ENCODE measurements around the gene TTF2. TPM values are rescaled to one million over a fixed set of nuclear protein-coding genes. Genes with fewer than 3 reads are reported as not detected.
"Not testable (repeated sequence)": the region's sequence is repeated elsewhere in the genome, so short reads cannot be mapped to it uniquely, and the experiment has no call there.

The TTF2 gene
- total RNA-seq, 6 experiments from 2014 or later, result 2.3 to 6.0 (median 4.3) TPM

DNA sequence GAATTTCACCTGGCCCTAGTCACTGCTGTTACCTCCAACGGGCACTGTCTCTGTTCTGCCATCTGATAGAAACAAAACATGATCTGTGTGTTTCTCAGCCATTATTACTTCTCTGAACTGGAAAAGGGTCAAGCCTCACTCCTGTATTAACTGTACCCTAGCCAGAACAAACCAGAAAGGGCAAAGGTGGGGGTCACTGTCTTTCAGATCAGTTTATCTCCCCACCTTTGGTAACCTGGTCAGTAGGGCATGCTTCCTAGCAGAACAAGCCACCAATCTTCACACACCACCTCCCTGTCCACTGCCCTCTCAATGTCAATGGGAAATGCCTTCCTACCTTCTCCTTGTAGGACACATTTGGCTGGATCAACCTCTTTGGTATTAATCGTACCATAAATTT lies 57.6 kb downstream of the TTF2 start:
- peak in 1 of 3 donors; percentile 58 for DNase-seq
- no peaks in the 10 kb centered on the region for H3K9me3 ChIP-seq
- no peak overlapping the region for H3K4me3 ChIP-seq
- ATAC-seq, result peak; percentile 2 to 47 (median 24)
- no peaks in the 10 kb centered on the region for H3K27me3 ChIP-seq
- H3K4me1 ChIP-seq, result peaks cover 0 to 13% (median 7%) of the 10 kb centered on the region in 4 donors
- WGBS (ENCODE audit: insufficient coverage, low coverage, low lambda C conversion rate, missing lambda C conversion rate), result 54% methylated on average over 2 of the region's 2 CpGs
- H3K36me3 ChIP-seq, result no peaks in the 10 kb centered on the region
- peak overlapping the region in 1 of 3 donors; percentile 22 for H3K27ac ChIP-seq
- no peak for TF ChIP-seq POLR2A (IDR thresholded peaks at IDR 0.05)
- TF ChIP-seq, protein P1, sequence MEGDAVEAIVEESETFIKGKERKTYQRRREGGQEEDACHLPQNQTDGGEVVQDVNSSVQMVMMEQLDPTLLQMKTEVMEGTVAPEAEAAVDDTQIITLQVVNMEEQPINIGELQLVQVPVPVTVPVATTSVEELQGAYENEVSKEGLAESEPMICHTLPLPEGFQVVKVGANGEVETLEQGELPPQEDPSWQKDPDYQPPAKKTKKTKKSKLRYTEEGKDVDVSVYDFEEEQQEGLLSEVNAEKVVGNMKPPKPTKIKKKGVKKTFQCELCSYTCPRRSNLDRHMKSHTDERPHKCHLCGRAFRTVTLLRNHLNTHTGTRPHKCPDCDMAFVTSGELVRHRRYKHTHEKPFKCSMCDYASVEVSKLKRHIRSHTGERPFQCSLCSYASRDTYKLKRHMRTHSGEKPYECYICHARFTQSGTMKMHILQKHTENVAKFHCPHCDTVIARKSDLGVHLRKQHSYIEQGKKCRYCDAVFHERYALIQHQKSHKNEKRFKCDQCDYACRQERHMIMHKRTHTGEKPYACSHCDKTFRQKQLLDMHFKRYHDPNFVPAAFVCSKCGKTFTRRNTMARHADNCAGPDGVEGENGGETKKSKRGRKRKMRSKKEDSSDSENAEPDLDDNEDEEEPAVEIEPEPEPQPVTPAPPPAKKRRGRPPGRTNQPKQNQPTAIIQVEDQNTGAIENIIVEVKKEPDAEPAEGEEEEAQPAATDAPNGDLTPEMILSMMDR (IDR thresholded peaks at IDR 0.05), result no peak
- intact Hi-C loops (cut with DNase I), result no loop called here

DNA sequence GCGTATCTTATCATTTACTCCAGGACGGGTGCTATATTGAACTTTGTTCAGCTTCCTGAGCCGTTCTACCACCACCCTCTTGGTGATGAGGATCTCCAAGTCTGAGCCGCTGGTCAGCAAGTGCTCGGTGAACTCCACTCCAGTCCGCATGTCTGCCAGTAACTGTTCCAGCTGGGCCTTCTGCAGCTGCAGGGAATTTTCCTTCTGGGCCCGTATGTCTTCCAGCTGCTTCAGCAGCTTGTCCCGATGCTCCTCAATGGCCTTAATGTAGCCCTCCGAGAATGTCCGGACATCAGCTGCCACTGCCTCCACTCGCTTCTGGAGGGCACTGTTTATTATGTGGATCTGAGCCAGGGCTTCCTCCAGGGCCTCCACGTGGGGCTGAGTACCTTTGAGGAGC lies 58.0 kb downstream of the TTF2 start:
- no peaks in the 10 kb centered on the region for H3K27me3 ChIP-seq
- H3K36me3 ChIP-seq, result no peaks in the 10 kb centered on the region
- WGBS (ENCODE audit: insufficient coverage, low coverage, low lambda C conversion rate, missing lambda C conversion rate), result 67% methylated on average over 8 of the region's 12 CpGs
- TF ChIP-seq POLR2A (IDR thresholded peaks at IDR 0.05), result no peak
- TF ChIP-seq, protein P1 (IDR thresholded peaks at IDR 0.05), result no peak
- H3K4me3 ChIP-seq, result no peak overlapping the region
- intact Hi-C loops (cut with DNase I), result no loop called here
- peak overlapping the region in 1 of 3 donors; percentile 7 for H3K27ac ChIP-seq
- no peaks in the 10 kb centered on the region for H3K9me3 ChIP-seq
- ATAC-seq, result no peak
- DNase-seq, result no peak
- H3K4me1 ChIP-seq, result peaks cover 0 to 13% (median 7%) of the 10 kb centered on the region in 4 donors

DNA sequence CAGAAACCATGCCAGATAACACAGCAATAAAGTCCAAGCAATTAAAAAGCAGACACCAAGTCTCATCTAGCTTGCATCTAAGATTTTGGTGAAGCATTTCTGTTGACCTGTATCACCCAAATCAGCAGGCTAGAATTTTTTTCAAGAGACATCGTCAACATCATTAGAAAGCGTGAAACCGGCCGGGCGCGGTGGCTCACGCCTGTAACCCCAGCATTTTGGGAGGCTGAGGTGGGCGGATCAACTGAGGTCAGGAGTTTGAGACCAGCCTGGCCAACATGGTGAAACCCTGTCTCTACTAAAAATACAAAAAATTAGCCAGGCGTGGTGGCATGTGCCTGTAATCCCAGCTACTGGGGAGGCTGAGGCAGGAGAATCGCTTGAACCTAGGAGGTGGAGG lies 59.0 kb downstream of the TTF2 start:
- 99% methylated on average over 10 of the region's 10 CpGs for WGBS (ENCODE audit: insufficient coverage, low coverage, low lambda C conversion rate, missing lambda C conversion rate)
- DNase-seq; H3K27ac ChIP-seq; H3K27me3 ChIP-seq; H3K4me3 ChIP-seq; ATAC-seq; intact Hi-C loops (cut with DNase I); H3K36me3 ChIP-seq; H3K9me3 ChIP-seq: not testable (repeated sequence)
- peaks cover 0 to 13% (median 7%) of the 10 kb centered on the region in 4 donors for H3K4me1 ChIP-seq

DNA sequence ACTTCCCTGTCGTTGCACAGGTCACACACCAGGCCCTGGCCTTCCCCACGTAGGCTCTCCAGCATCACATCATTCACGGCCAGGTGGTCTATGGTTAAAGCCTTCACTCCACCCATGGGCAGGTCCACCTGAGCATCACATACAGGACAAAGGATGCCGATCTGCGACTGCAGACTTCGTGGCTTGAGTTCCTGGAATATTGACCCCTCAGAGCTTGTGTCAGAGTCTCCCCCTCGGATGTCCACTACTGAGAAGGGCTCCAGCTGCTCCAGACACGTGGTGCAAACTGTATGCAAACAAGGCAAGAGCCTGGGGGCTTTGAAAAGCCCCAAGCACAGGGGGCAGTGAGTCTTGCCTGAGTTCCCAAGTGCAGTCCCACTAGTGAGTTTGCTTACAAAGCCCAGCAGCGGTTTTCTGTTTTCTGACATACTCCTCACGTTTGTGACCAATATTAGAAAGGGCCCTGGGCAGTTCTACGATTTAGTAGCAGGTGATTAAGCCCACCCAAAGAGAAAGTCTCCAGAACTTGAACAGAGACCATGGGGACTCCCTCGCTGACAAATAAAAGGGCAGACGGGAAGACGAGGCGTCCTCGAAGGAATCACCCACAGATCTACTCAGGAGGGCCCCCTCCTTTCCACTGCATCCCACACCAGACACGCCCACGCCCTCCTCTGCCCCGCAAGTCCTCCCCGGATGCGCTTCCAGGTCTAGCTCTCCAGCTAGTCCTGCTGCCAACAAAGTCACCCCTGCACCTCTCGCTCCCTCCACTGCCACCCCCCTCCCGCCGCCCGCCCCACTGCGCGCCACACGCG lies 60.9 kb downstream of the TTF2 start:
- DNase-seq, result no peak
- Histone ChIP-seq H3K27ac (peak overlapping the region in 2 of 3 donors; percentile 78 to 82), H3K4me3 (peak overlapping the region; percentile 67 to 77 (median 68)), H3K36me3 (no peaks in the 10 kb centered on the region), H3K27me3 (no peaks in the 10 kb centered on the region), H3K9me3 (no peaks in the 10 kb centered on the region), H3K4me1 (peaks cover 0 to 13% (median 7%) of the 10 kb centered on the region in 4 donors)
- ATAC-seq, result peak; percentile 18 to 36 (median 20)
- intact Hi-C loops (cut with DNase I), result loop anchor here in 1 of 2 donors (10.0 kb wide), 1 partner anchor 46 kb away; no protein-coding TSS in a partner anchor
- TF ChIP-seq, protein P1 (IDR thresholded peaks at IDR 0.05), result no peak
- no peak for TF ChIP-seq POLR2A (IDR thresholded peaks at IDR 0.05)
- WGBS (ENCODE audit: insufficient coverage, low coverage, low lambda C conversion rate, missing lambda C conversion rate), result 17% methylated on average over 21 of the region's 29 CpGs
